HG03354 (cell line): ENCODE measurements around the gene YWHAE.

Experiments used
- ATAC-seq: cut with Tn5 transposase; IDR thresholded peaks from one replicate; pipeline ENCODE4 v1.9.1; 2021; ENCODE audit warnings: mild to moderate bottlenecking; ENCODE audit not compliant: unreplicated experiment, poor library complexity, severe bottlenecking

The YWHAE gene

DNA sequence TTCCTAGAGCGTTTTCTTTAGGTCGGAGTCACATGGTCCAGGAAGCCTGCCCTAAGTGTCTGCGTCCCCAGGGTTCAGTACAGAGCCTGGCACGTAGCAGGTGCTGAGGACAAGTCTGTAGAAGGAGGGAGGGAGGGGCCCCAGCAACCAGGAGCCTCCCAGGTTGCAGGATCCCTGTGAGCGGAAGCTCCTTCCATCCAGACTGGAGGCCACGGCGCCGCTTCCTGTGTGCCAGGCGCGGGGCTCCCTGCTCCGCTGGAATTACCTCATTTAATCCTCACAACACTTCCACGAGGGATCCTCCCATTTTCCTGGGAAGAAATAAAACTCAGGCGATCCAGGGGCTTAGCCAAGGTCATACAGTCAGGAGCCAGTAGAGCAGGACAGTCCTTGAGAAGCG, 98.5 kb downstream of the YWHAE start:
- ATAC-seq: no peak

DNA sequence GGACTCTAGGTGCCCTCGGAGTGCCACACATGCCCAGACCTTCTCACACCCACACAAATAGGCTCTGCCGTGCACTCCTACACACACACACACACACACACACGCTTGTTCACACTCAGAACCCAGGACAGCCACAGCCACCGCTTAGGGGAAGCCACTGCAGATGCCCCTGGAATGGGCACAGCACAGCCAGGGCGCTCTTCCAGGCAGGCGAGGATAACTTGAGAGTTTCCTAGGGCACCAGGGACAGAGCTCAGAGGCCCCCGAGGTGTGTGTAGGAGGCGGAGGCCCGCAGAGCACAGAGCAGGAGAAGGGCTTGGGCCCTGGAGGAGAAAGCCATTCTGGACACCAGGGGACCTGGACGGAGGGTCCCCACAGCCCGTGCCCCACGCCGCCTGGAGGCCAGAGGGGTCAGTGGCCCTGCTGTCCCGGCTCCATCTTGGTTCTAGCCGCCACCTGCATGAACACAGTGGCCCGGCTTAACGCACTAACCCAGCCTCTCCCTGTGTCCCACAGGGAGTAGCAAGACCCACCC, 99.6 kb downstream of the YWHAE start:
- no peak for ATAC-seq

DNA sequence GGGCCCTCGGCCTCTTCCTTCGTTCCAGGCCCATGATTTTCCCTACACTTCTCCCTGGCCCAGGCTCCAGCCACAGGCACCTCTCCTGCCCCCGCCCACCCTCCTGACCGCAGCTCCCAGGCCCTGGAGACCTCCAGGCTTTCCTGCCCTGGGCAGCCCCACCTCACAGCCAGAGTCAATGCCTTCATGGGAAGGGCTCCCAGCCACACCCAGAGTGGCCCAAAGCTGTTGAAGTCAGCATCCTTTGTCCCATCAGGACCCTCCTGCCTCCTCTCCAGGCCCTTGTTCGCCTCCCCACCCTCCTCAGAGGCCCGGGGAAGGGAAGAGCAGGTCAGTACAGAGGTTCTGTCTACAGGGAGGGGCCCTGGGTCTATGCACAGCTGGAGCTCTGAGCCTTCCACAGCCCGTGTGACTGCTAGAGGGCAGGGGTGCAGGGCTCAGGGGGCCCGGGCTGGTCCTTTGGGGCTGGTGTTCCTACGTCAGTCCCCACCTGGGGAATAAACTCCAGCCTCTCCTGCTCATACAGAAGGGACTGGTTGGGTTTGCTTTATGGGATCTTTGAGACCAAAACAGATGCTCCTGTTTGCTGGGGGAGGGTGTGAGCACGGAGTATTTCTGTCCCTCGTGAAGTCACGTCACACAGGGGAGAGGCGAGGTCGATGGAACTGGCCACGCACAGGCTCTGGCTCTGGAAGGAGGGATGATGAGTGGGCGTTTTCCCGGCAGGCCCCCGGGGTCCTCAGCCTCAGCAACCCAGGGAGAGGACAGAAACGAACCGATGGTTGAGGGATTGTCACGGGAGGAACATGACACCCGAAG, 100.3 kb downstream of the YWHAE start:
- no peak for ATAC-seq

DNA sequence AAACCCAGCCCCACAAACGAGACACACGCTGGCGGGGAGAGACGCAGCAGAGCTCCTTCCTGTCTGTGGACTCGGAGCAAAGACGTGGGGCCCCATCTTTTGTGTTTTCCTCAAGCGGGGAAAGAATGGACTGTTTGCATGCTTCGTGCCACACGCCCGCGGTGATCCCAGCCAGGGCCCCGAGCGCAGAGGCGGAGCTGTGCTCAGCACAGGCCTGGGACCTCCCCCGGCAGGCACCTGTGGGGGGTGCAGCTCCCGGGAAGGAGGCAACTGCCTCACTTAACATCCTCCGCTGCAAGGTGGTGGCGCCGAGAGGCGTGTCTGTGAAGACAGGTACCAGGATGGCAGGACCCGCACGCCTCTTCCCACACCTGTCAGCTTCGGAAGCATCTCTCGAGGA, 101.4 kb downstream of the YWHAE start:
- no peak for ATAC-seq
